Neural cell (in vitro differentiated cells): ENCODE results near the gene TELO2. TPM values are rescaled to one million over a fixed set of nuclear protein-coding genes. Genes with fewer than 3 reads are reported as not detected.

Experiments used
- H2AFZ ChIP-seq: fragments of 200-600, 300-800 bp; sonication (generic), shearing (Covaris generic); 2 replicates; pipeline ENCODE4 v1.6.0; 2014; ENCODE audit warnings: low read depth, mild to moderate bottlenecking, antibody characterized with exemption, low read length, moderate library complexity
- H3F3A ChIP-seq: fragments of 200-600 bp; shearing (Covaris generic); 2 replicates; pipeline ENCODE4 v1.6.1; 2016; ENCODE audit warnings: mild to moderate bottlenecking, moderate library complexity, mixed read lengths, antibody characterized with exemption, low read length; ENCODE audit not compliant: insufficient read depth, poor library complexity, severe bottlenecking
- H3K27ac ChIP-seq: fragments of 200-600, 300-800 bp; sonication (generic), shearing (Covaris generic); 2 replicates; pipeline ENCODE4 v1.5.1; 2014; ENCODE audit warnings: mild to moderate bottlenecking, low read length, moderate library complexity
- H3K27me3 ChIP-seq: fragments of 300-800, 200-600 bp; sonication (generic), shearing (Covaris generic); 2 replicates; pipeline ENCODE4 v1.6.0; 2014; ENCODE audit warnings: mild to moderate bottlenecking, low read depth, low read length, moderate library complexity; ENCODE audit not compliant: insufficient read depth
- H3K36me3 ChIP-seq: fragments of 300-800, 200-600 bp; sonication (generic), shearing (Covaris generic); 2 replicates; pipeline ENCODE4 v1.5.1; 2014; ENCODE audit warnings: mild to moderate bottlenecking, antibody characterized with exemption, low read length, moderate library complexity; ENCODE audit not compliant: insufficient read depth
- H3K4me2 ChIP-seq: fragments of 300-800, 200-600 bp; sonication (generic), shearing (Covaris generic); 2 replicates; pipeline ENCODE4 v1.6.0; 2014; ENCODE audit warnings: mild to moderate bottlenecking, low read length
- H3K4me3 ChIP-seq: fragments of 300-800, 200-600 bp; sonication (generic), shearing (Covaris generic); 2 replicates; pipeline ENCODE4 v1.5.1; 2014; ENCODE audit warnings: mild to moderate bottlenecking, low read length, moderate library complexity
- H3K79me2 ChIP-seq: fragments of 200-600 bp; shearing (Covaris generic); replicated peaks from 2 replicates; pipeline ENCODE4 v1.6.0; 2014; ENCODE audit warnings: mild to moderate bottlenecking, low read length, moderate library complexity; ENCODE audit not compliant: insufficient read depth
- H3K9ac ChIP-seq: fragments of 300-800, 200-600 bp; sonication (generic), shearing (Covaris generic); 2 replicates; pipeline ENCODE4 v1.6.1; 2016; ENCODE audit warnings: mild to moderate bottlenecking, low read length, mixed read lengths
- H3K9me2 ChIP-seq: fragments of 200-600 bp; shearing (Covaris generic); 2 replicates; pipeline ENCODE4 v1.6.1; 2016; ENCODE audit warnings: mild to moderate bottlenecking, low read length, mixed read lengths; ENCODE audit not compliant: insufficient read depth
- H3K9me3 ChIP-seq: fragments of 200-600, 300-800 bp; sonication (generic), shearing (Covaris generic); 2 replicates; pipeline ENCODE4 v1.6.1; 2016; ENCODE audit warnings: mild to moderate bottlenecking, mixed run types, low read length, moderate library complexity, mixed read lengths
- H4K20me1 ChIP-seq: fragments of 200-600 bp; shearing (Covaris generic); 2 replicates; pipeline ENCODE4 v1.6.1; 2016; ENCODE audit warnings: mild to moderate bottlenecking, mixed run types; ENCODE audit not compliant: insufficient read depth
- EP300 ChIP-seq: fragments of 450-650 bp; conservative IDR thresholded peaks from 2 replicates; pipeline ENCODE4 v1.6.1; 2014; ENCODE audit warnings: antibody characterized with exemption, mild to moderate bottlenecking, moderate library complexity; ENCODE audit not compliant: poor library complexity, severe bottlenecking
- EZH2 ChIP-seq: fragments of 200-600, 300-800 bp; shearing (Covaris generic), sonication (generic); IDR thresholded peaks from 2 replicates; pipeline ENCODE4 v1.6.1; 2014; ENCODE audit warnings: antibody characterized with exemption, low read length, borderline replicate concordance, mild to moderate bottlenecking; ENCODE audit not compliant: insufficient read depth, poor library complexity, severe bottlenecking
- MXI1 ChIP-seq: fragments of 450-650 bp; conservative IDR thresholded peaks from 2 replicates; pipeline ENCODE4 v1.6.1; 2014; ENCODE audit warnings: antibody characterized with exemption, mild to moderate bottlenecking; ENCODE audit not compliant: poor library complexity, severe bottlenecking
- POLR2AphosphoS5 ChIP-seq: IDR thresholded peaks from 2 replicates; pipeline ENCODE4 v1.6.1; 2012
- RAD21 ChIP-seq: fragments of 450-650 bp; conservative IDR thresholded peaks from 2 replicates; pipeline ENCODE4 v1.6.1; 2014; ENCODE audit warnings: antibody characterized with exemption, mild to moderate bottlenecking, moderate library complexity
- SMC3 ChIP-seq: fragments of 450-650 bp; conservative IDR thresholded peaks from 2 replicates; pipeline ENCODE4 v1.6.1; 2014; ENCODE audit warnings: antibody characterized with exemption, mild to moderate bottlenecking, moderate library complexity; ENCODE audit not compliant: poor library complexity
- TAF1 ChIP-seq: IDR thresholded peaks from 2 replicates; pipeline ENCODE4 v1.6.1; 2012; ENCODE audit warnings: low read depth
- polyA plus RNA-seq: library from polyadenylated mRNA; depleted of rRNA; stranded (reverse); fragments of >200 nt; gene quantifications from 2 replicates; pipeline ENCODE4 v1.2.3, GENCODE V29; 2014
- TF ChIP-seq, protein P1 (sequence below): IDR thresholded peaks from 2 replicates; pipeline ENCODE4 v1.6.1; 2012; ENCODE audit warnings: borderline replicate concordance
- TF ChIP-seq, protein P2 (sequence below): fragments of 450-650 bp; IDR thresholded peaks from 2 replicates; pipeline ENCODE4 v1.5.1; 2014; ENCODE audit warnings: antibody characterized with exemption, mild to moderate bottlenecking, moderate library complexity; ENCODE audit not compliant: poor library complexity, severe bottlenecking

Gene TELO2
- polyA plus RNA-seq, 1 donor from 2014 or later = 50.4 TPM

DNA sequence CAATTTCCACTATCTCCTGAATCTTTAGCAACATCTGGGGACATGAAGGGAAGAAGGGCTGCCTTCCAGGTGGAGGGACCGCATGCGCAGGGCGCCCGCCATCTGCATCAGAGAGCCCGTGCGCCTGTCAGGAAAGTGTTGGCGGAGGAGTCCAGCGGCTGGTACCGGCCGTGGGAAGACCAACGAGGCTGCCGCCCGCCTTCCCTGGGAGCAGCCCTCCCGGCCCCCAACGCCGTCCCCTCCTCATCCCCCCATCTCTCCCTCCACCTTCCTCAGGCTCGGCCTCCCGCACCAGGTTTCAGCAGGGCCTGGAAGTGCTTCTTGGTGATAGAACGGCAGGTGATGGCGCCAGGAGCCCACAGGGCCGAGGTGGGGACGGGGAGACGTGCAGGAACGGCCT, 27.1 kb upstream of the TELO2 start:
- Histone ChIP-seq H3K9ac (no peak overlapping the region), H3F3A (no peaks in the 10 kb centered on the region), H3K9me2 (no peaks in the 10 kb centered on the region), H3K4me3 (no peak overlapping the region), H3K27ac (no peak overlapping the region), H2AFZ (no peak overlapping the region), H3K79me2 (no peaks in the 10 kb centered on the region), H3K27me3 (no peaks in the 10 kb centered on the region), H4K20me1 (no peaks in the 10 kb centered on the region), H3K9me3 (no peaks in the 10 kb centered on the region), H3K36me3 (no peaks in the 10 kb centered on the region), H3K4me2 (no peak overlapping the region)
- TF ChIP-seq, protein P1, sequence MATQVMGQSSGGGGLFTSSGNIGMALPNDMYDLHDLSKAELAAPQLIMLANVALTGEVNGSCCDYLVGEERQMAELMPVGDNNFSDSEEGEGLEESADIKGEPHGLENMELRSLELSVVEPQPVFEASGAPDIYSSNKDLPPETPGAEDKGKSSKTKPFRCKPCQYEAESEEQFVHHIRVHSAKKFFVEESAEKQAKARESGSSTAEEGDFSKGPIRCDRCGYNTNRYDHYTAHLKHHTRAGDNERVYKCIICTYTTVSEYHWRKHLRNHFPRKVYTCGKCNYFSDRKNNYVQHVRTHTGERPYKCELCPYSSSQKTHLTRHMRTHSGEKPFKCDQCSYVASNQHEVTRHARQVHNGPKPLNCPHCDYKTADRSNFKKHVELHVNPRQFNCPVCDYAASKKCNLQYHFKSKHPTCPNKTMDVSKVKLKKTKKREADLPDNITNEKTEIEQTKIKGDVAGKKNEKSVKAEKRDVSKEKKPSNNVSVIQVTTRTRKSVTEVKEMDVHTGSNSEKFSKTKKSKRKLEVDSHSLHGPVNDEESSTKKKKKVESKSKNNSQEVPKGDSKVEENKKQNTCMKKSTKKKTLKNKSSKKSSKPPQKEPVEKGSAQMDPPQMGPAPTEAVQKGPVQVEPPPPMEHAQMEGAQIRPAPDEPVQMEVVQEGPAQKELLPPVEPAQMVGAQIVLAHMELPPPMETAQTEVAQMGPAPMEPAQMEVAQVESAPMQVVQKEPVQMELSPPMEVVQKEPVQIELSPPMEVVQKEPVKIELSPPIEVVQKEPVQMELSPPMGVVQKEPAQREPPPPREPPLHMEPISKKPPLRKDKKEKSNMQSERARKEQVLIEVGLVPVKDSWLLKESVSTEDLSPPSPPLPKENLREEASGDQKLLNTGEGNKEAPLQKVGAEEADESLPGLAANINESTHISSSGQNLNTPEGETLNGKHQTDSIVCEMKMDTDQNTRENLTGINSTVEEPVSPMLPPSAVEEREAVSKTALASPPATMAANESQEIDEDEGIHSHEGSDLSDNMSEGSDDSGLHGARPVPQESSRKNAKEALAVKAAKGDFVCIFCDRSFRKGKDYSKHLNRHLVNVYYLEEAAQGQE = no peak
- TF ChIP-seq MXI1 = no peak
- no peak for TF ChIP-seq EP300
- no peak for TF ChIP-seq RAD21
- no peak for TF ChIP-seq SMC3
- TF ChIP-seq, protein P2, sequence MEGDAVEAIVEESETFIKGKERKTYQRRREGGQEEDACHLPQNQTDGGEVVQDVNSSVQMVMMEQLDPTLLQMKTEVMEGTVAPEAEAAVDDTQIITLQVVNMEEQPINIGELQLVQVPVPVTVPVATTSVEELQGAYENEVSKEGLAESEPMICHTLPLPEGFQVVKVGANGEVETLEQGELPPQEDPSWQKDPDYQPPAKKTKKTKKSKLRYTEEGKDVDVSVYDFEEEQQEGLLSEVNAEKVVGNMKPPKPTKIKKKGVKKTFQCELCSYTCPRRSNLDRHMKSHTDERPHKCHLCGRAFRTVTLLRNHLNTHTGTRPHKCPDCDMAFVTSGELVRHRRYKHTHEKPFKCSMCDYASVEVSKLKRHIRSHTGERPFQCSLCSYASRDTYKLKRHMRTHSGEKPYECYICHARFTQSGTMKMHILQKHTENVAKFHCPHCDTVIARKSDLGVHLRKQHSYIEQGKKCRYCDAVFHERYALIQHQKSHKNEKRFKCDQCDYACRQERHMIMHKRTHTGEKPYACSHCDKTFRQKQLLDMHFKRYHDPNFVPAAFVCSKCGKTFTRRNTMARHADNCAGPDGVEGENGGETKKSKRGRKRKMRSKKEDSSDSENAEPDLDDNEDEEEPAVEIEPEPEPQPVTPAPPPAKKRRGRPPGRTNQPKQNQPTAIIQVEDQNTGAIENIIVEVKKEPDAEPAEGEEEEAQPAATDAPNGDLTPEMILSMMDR = no peak
- TF ChIP-seq POLR2AphosphoS5 = no peak
- TF ChIP-seq TAF1 = no peak
- no peak for TF ChIP-seq EZH2

DNA sequence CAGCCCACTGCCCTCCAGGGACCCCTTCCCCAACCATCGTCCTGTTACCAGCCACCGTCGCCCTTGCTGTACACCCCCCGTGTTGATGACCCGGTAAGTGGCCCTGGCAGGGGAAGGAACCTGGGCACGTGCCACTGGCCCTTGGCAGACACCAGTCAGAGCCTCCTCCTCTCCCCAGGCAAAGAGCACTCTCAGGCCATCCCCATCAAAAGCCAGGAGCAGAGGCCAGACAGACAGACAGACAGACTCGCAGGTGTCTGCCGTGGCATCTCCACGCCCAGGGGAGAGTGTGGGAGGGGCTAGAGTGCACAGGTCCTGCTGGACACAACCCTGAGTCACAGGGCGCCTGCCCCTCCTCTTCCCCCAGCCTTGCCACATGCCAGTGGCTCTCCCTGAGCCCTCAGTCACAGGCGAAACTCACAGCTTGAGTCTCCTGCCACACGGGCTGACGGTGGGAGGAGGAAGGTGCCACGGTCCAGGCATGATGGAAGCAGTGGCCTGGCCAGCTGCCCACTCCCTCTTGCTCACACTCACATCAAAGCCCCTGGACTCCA, 26.1 kb upstream of the TELO2 start:
- H3K9me2 ChIP-seq = no peaks in the 10 kb centered on the region
- H3K27ac ChIP-seq = no peak overlapping the region
- H3F3A ChIP-seq = no peaks in the 10 kb centered on the region
- no peaks in the 10 kb centered on the region for H3K36me3 ChIP-seq
- H4K20me1 ChIP-seq = no peaks in the 10 kb centered on the region
- H3K27me3 ChIP-seq = no peaks in the 10 kb centered on the region
- no peak for TF ChIP-seq EP300
- TF ChIP-seq RAD21 = no peak
- no peak for TF ChIP-seq SMC3
- TF ChIP-seq, protein P2 = no peak
- TF ChIP-seq EZH2 = no peak
- TF ChIP-seq MXI1 = no peak
- TF ChIP-seq TAF1 = no peak
- TF ChIP-seq, protein P1 = no peak
- TF ChIP-seq POLR2AphosphoS5 = no peak
- H2AFZ ChIP-seq = no peak overlapping the region
- no peak overlapping the region for H3K9ac ChIP-seq
- no peaks in the 10 kb centered on the region for H3K79me2 ChIP-seq
- H3K9me3 ChIP-seq = no peaks in the 10 kb centered on the region
- no peak overlapping the region for H3K4me2 ChIP-seq
- H3K4me3 ChIP-seq = no peak overlapping the region
